GM23248 (cell line): ENCODE measurements around the gene MYLK3. TPM values are rescaled to one million over a fixed set of nuclear protein-coding genes. Genes with fewer than 3 reads are reported as not detected.
A peak's percentile ranks its signal among the peaks of the same experiment; 100 is the strongest.
"Not testable (repeated sequence)": the region's sequence is repeated elsewhere in the genome, so short reads cannot be mapped to it uniquely, and the experiment has no call there.

Experiments
- DNase-seq: peaks from one replicate; pipeline ENCODE4 v3.0.0-alpha.2; 2015
- H2AFZ ChIP-seq: fragments of 200-600 bp; sonication (generic); 2 replicates; pipeline ENCODE4 v1.6.1; 2016; ENCODE audit warnings: antibody characterized with exemption
- H3F3A ChIP-seq: fragments of 200-600 bp; sonication (generic); 2 replicates; pipeline ENCODE4 v1.6.1; 2016; ENCODE audit warnings: mild to moderate bottlenecking, antibody characterized with exemption, mixed run types; ENCODE audit not compliant: insufficient read depth
- H3K27ac ChIP-seq: fragments of 200-600 bp; sonication (generic); 2 replicates; pipeline ENCODE4 v1.5.1; 2016; ENCODE audit warnings: mild to moderate bottlenecking
- H3K27me3 ChIP-seq: fragments of 200-600 bp; sonication (generic); replicated peaks from 2 replicates; pipeline ENCODE4 v1.6.1; 2016; ENCODE audit warnings: mild to moderate bottlenecking; ENCODE audit not compliant: insufficient read depth
- H3K36me3 ChIP-seq: fragments of 200-600 bp; sonication (generic); 2 replicates; pipeline ENCODE4 v1.6.1; 2016; ENCODE audit warnings: low read depth, mild to moderate bottlenecking
- H3K4me1 ChIP-seq: fragments of 200-600 bp; sonication (generic); 2 replicates; pipeline ENCODE4 v1.6.1; 2016; ENCODE audit warnings: mild to moderate bottlenecking; ENCODE audit not compliant: insufficient read depth
- H3K4me2 ChIP-seq: fragments of 200-600 bp; sonication (generic); one replicate; pipeline ENCODE4 v1.6.1; 2016; ENCODE audit warnings: mild to moderate bottlenecking; ENCODE audit not compliant: unreplicated experiment
- H3K4me3 ChIP-seq: fragments of 200-600 bp; sonication (generic); 2 replicates; pipeline ENCODE4 v1.5.1; 2016; ENCODE audit warnings: mild to moderate bottlenecking
- H3K79me2 ChIP-seq: fragments of 200-600 bp; sonication (generic); 2 replicates; pipeline ENCODE4 v1.6.1; 2016; ENCODE audit warnings: mild to moderate bottlenecking; ENCODE audit not compliant: insufficient read depth
- H3K9ac ChIP-seq: fragments of 200-600 bp; sonication (generic); 2 replicates; pipeline ENCODE4 v1.6.1; 2016; ENCODE audit warnings: mild to moderate bottlenecking
- H3K9me2 ChIP-seq: fragments of 200-600 bp; sonication (generic); 2 replicates; pipeline ENCODE4 v1.6.1; 2016; ENCODE audit warnings: mixed run types, mild to moderate bottlenecking, moderate library complexity; ENCODE audit not compliant: insufficient read depth
- H3K9me3 ChIP-seq: fragments of 200-600 bp; sonication (generic); one replicate; pipeline ENCODE4 v1.6.1; 2017; ENCODE audit warnings: low read depth
- H4K20me1 ChIP-seq: fragments of 200-600 bp; sonication (generic); 2 replicates; pipeline ENCODE4 v1.6.0; 2016; ENCODE audit not compliant: insufficient read depth
- EZH2 ChIP-seq: fragments of 200-600 bp; sonication (generic); IDR thresholded peaks from 2 replicates; pipeline ENCODE4 v1.6.1; 2018; ENCODE audit warnings: antibody characterized with exemption, mild to moderate bottlenecking; ENCODE audit not compliant: insufficient read depth, poor library complexity, severe bottlenecking
- EZH2phosphoT487 ChIP-seq: fragments of 200-600 bp; sonication (generic); IDR thresholded peaks from 2 replicates; pipeline ENCODE4 v1.6.1; 2018; ENCODE audit warnings: antibody characterized with exemption, moderate library complexity, mild to moderate bottlenecking, low read depth; ENCODE audit not compliant: insufficient read depth
- WGBS, 2 experiments: methylation state at CpG; one replicate each; pipeline ENCODE4 v1.1.6; 2015 to 2017; ENCODE audit warnings: low lambda C conversion rate in 2 of 2, low coverage in 1 of 2; ENCODE audit errors: missing lambda C conversion rate in 2 of 2; 5-methylcytosine and 5-hydroxymethylcytosine counted together
- in situ Hi-C: fragments of 300-500 bp; cut with MboI; formaldehyde crosslinking; loops from 2 replicates; pipeline ENCODE4 v1.15.0; 2020
- polyA plus RNA-seq: library from polyadenylated mRNA; unstranded; fragments of >200 nt; fragmentation: Nextera tagmentation; extraction: Ambion mirVana; gene quantifications from 2 replicates; pipeline ENCODE4 v1.2.1, GENCODE V29; 2016
- total RNA-seq: library from RNA; depleted of rRNA; stranded (reverse); fragments of >200 nt; shearing (Covaris generic); gene quantifications from 2 replicates; pipeline ENCODE4 v1.2.3, GENCODE V29; 2014

Gene MYLK3
- total and polyA plus RNA-seq, 2 experiments from 2014 or later: not detected

DNA sequence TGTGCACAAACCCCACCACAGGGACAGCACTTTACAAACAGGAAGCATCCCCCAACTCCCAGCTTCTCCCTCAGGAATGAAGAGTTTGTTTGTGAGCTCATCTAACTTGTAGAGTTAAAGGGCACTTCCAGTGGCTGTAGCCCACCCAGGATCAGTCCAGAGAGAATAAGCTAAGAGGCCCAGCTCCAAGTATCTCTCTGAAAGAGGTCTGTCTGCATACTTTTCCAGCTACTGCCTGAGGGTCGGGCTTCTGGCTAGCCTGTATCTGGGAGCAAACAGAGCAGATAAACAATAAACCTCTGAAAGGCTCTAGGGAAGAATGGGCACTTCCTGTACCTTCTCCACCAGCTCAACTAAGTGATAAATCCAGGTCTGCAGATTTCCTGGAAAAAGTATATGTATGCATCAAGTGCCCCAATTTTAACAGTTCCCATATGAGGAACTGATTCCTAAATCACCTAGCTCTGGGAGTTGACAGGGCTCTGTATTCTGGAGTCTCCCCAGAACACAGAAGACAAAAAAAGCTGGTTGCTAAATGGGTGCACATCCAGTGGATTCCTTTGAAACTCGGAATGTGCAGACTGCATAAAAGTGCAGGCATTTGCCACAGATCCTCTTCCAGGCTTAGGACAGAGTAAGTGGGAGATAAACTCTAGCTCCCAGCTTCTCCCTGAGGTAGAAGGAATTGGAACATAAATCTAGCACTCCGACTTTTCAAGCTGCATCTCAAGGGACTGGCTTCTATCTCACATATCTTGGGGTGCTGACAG is 37.1 kb upstream of the MYLK3 start:
- Histone ChIP-seq H3K4me2 (no peak overlapping the region), H3K27ac (no peak overlapping the region), H3K4me1 (no peaks in the 10 kb centered on the region), H3K79me2 (no peaks in the 10 kb centered on the region), H3K9me3 (no peaks in the 10 kb centered on the region), H2AFZ (no peak overlapping the region), H3K27me3 (no peaks in the 10 kb centered on the region), H3K4me3 (no peak overlapping the region), H3K9me2 (no peaks in the 10 kb centered on the region), H3K9ac (no peak overlapping the region), H4K20me1 (no peaks in the 10 kb centered on the region), H3F3A (peaks cover 13% of the 10 kb centered on the region; the same call in 1 of the 2 replicates), H3K36me3 (no peaks in the 10 kb centered on the region)
- WGBS, 2 experiments: 16 to 24% methylated on average over 3 of the region's 3 CpGs
- in situ Hi-C loops: no loop called here
- DNase-seq: no peak
- TF ChIP-seq EZH2: no peak
- no peak for TF ChIP-seq EZH2phosphoT487

DNA sequence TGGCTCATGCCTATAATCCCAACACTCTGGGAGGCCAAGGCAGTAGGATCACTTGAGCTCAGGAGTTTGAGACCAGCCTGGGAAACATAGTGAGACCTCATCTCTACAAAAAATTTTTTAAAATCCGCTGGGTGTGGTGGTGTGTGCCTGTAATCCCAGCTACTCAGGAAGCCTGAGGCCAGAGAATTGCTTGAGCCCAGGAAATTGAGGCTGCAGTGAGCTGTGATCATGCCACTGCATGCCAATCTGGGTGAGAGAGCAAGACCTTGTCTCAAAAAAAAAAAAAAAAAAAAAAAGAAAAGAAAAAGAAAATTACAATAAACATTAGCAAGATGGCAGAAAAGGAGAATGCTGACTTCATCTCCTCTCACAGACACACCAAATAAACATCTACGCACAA is 36.4 kb upstream of the MYLK3 start:
- 60 to 70% methylated on average over 2 of the region's 2 CpGs for WGBS, 2 experiments
- H3K9ac ChIP-seq, H3K27ac ChIP-seq, DNase-seq, H4K20me1 ChIP-seq, H3K4me1 ChIP-seq, H3K79me2 ChIP-seq, H3K4me3 ChIP-seq, H3K9me2 ChIP-seq, H3K36me3 ChIP-seq, H3K9me3 ChIP-seq, H2AFZ ChIP-seq, H3K27me3 ChIP-seq, H3K4me2 ChIP-seq, in situ Hi-C loops: not testable (repeated sequence)
- peaks cover 13% of the 10 kb centered on the region; the same call in 1 of the 2 replicates for H3F3A ChIP-seq

DNA sequence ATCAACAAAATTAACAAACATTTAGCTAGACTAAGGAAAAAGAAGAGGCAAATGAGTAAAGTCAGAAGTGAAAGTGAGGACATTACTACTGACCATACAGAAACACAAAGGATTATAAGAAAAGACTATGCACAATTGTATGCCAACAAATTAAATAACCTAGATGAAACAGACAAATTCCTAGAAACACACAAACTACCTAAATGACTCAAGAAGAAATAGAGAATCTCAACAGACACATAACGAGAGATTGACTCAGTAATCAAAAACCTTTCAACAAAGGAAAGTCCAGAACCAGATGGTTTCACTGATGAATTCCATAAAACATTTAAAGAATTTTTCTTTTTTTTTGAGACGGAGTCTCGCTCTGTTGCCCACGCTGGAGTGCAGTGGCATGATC is 35.7 kb upstream of the MYLK3 start:
- Histone ChIP-seq H3K79me2 (no peaks in the 10 kb centered on the region), H3K9me2 (no peaks in the 10 kb centered on the region), H3K4me1 (no peaks in the 10 kb centered on the region), H3K4me2 (no peak overlapping the region), H3K9me3 (no peaks in the 10 kb centered on the region), H4K20me1 (no peaks in the 10 kb centered on the region), H3K27me3 (no peaks in the 10 kb centered on the region), H3K9ac (no peak overlapping the region), H3K4me3 (no peak overlapping the region), H3F3A (peaks cover 10% of the 10 kb centered on the region; the same call in 1 of the 2 replicates), H3K27ac (no peak overlapping the region), H2AFZ (no peak overlapping the region), H3K36me3 (no peaks in the 10 kb centered on the region)
- TF ChIP-seq EZH2phosphoT487 (no peak), EZH2 (no peak)
- in situ Hi-C loops: no loop called here
- DNase-seq: peak; percentile 25
- 0 to 8% methylated on average over 4 of the region's 4 CpGs for WGBS, 2 experiments

DNA sequence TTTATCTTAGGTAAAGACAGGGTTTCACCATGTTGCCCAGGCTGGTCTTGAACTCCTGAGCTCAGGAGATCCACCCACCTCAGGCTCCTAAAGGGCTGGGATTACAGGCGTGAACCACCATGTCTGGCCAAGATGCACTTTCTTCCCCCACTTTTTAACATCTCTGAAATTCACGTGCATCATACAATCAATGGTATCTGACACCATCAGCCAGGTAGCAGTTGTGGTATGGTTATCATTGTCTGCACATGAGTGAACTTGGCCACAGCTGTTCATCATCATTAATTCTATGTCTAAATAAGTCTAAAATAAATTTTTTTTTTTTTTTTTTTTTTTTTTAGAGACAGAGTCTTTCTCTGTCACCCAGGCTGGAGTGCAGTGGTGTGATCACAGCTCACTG is 34.2 kb upstream of the MYLK3 start:
- DNase-seq: no peak
- Histone ChIP-seq H3K79me2 (no peaks in the 10 kb centered on the region), H3K9me2 (no peaks in the 10 kb centered on the region), H3K9ac (no peak overlapping the region), H3F3A (peaks cover 10% of the 10 kb centered on the region; the same call in 1 of the 2 replicates), H3K4me3 (no peak overlapping the region), H4K20me1 (no peaks in the 10 kb centered on the region), H3K27ac (no peak overlapping the region), H2AFZ (no peak overlapping the region), H3K36me3 (no peaks in the 10 kb centered on the region), H3K4me2 (no peak overlapping the region), H3K27me3 (no peaks in the 10 kb centered on the region), H3K9me3 (no peaks in the 10 kb centered on the region), H3K4me1 (no peaks in the 10 kb centered on the region)
- 46 to 51% methylated on average over 2 of the region's 2 CpGs for WGBS, 2 experiments
- in situ Hi-C loops: no loop called here
- TF ChIP-seq EZH2phosphoT487 (no peak), EZH2 (no peak)
